Type B pancreatic cell (in vitro differentiated cells): Measurements from ENCODE around the gene RHEBL1. TPM values are rescaled to one million over a fixed set of nuclear protein-coding genes. Genes with fewer than 3 reads are reported as not detected.

Experiments used
- DNase-seq: peaks from one replicate; pipeline ENCODE4 v3.0.0; 2021; ENCODE audit warnings: mixed read lengths; ENCODE audit not compliant: unreplicated experiment; ENCODE audit errors: extremely low spot score
- H3K27ac Mint-ChIP-seq: 2 replicates; pipeline ENCODE4 v1.8.0; 2021; ENCODE audit warnings: mild to moderate bottlenecking, mixed read lengths
- H3K27me3 Mint-ChIP-seq: 2 replicates; pipeline ENCODE4 v1.8.0; 2021; ENCODE audit warnings: mixed read lengths
- H3K36me3 Mint-ChIP-seq: 2 replicates; pipeline ENCODE4 v1.8.0; 2021; ENCODE audit warnings: mixed read lengths
- H3K4me1 Mint-ChIP-seq: one replicate; pipeline ENCODE4 v1.8.0; 2021; ENCODE audit warnings: mixed read lengths; ENCODE audit not compliant: unreplicated experiment
- H3K4me3 Mint-ChIP-seq: 2 replicates; pipeline ENCODE4 v1.8.0; 2021; ENCODE audit warnings: mild to moderate bottlenecking, mixed read lengths
- H3K9me3 Mint-ChIP-seq: 2 replicates; pipeline ENCODE4 v1.8.0; 2021; ENCODE audit warnings: mixed read lengths
- total RNA-seq: library from RNA; stranded (reverse); gene quantifications from 2 replicates; pipeline ENCODE4 v1.2.1, GENCODE V29; 2021; ENCODE audit warnings: low replicate concordance
- TF ChIP-seq, protein P1 (sequence below): fragments of 200-600 bp; sonication (generic); conservative IDR thresholded peaks from 2 replicates; pipeline ENCODE4 v1.5.0; 2021; ENCODE audit warnings: antibody characterized with exemption, mild to moderate bottlenecking

The RHEBL1 gene
- total RNA-seq, 1 donor from 2014 or later = 1.8 TPM

GRCh38 chr12:49022558-49023178, 47.1 kb downstream of the RHEBL1 start:
- TF ChIP-seq, protein P1, sequence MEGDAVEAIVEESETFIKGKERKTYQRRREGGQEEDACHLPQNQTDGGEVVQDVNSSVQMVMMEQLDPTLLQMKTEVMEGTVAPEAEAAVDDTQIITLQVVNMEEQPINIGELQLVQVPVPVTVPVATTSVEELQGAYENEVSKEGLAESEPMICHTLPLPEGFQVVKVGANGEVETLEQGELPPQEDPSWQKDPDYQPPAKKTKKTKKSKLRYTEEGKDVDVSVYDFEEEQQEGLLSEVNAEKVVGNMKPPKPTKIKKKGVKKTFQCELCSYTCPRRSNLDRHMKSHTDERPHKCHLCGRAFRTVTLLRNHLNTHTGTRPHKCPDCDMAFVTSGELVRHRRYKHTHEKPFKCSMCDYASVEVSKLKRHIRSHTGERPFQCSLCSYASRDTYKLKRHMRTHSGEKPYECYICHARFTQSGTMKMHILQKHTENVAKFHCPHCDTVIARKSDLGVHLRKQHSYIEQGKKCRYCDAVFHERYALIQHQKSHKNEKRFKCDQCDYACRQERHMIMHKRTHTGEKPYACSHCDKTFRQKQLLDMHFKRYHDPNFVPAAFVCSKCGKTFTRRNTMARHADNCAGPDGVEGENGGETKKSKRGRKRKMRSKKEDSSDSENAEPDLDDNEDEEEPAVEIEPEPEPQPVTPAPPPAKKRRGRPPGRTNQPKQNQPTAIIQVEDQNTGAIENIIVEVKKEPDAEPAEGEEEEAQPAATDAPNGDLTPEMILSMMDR = no peak
- Mint-ChIP-seq H3K27ac (peak overlapping the region; percentile 11), H3K27me3 (no peaks in the 10 kb centered on the region), H3K36me3 (peaks cover 13% of the 10 kb centered on the region), H3K4me1 (peaks cover 14% of the 10 kb centered on the region), H3K9me3 (no peaks in the 10 kb centered on the region), H3K4me3 (no peak overlapping the region)
- DNase-seq = no peak

DNA sequence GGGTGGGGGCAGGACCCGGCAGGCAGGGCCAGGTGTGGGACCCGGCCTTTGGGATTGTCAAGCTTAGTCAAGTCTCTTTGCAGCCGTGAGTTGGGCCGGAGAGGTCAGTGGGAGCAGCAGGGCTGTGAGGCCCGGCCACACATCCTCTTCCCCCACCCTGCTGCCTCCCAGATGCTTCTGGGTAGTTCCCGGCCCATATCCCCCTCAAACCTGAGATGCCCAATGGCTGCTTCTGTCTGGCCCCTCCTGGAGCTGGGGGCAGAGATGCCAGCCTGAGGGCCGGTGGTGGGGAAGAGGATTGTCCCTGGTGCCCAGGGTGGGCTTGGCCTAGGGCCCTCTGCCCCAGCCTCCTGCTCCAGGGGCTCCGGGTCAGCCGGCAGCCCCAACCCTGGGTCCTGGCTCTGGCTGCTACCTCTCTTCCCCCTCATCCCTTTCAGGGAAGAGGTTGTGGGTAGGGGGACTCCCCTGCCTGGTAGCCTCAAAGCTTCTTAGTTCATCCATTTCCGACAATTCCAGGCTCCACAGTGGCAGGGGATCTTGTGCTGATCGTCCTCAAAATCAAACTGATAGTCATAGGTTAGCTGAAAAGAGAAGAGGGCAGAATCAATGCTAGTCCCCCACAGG, 48.4 kb downstream of the RHEBL1 start:
- H3K36me3 Mint-ChIP-seq = peaks cover 13% of the 10 kb centered on the region
- no peaks in the 10 kb centered on the region for H3K9me3 Mint-ChIP-seq
- H3K27me3 Mint-ChIP-seq = no peaks in the 10 kb centered on the region
- no peak overlapping the region for H3K27ac Mint-ChIP-seq
- DNase-seq = no peak
- TF ChIP-seq, protein P1 = no peak
- peaks cover 22% of the 10 kb centered on the region for H3K4me1 Mint-ChIP-seq
- no peak overlapping the region for H3K4me3 Mint-ChIP-seq

DNA sequence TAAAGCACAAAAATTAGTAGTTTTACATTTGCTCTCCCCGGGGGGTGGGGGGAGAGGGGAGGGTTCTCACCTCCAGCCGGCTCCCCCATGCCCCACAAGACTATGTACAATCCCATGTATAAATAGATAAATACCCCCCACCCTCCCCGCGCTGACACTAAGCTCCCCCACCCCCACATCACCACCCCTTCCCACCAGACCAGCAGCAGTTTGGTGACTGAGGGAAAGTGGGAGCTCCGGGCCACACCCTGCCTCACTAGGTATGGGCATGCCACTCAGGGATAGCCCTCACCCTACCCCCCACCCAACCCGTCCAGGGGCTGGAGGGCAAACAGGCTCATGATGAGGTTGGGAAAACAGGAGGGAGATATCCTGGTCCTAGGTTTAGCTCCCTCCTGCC, 49.3 kb downstream of the RHEBL1 start:
- TF ChIP-seq, protein P1 = no peak
- Mint-ChIP-seq H3K27me3 (no peaks in the 10 kb centered on the region), H3K4me1 (peaks cover 25% of the 10 kb centered on the region), H3K9me3 (no peaks in the 10 kb centered on the region), H3K4me3 (no peak overlapping the region), H3K36me3 (peaks cover 8% of the 10 kb centered on the region), H3K27ac (no peak overlapping the region)
- no peak for DNase-seq

DNA sequence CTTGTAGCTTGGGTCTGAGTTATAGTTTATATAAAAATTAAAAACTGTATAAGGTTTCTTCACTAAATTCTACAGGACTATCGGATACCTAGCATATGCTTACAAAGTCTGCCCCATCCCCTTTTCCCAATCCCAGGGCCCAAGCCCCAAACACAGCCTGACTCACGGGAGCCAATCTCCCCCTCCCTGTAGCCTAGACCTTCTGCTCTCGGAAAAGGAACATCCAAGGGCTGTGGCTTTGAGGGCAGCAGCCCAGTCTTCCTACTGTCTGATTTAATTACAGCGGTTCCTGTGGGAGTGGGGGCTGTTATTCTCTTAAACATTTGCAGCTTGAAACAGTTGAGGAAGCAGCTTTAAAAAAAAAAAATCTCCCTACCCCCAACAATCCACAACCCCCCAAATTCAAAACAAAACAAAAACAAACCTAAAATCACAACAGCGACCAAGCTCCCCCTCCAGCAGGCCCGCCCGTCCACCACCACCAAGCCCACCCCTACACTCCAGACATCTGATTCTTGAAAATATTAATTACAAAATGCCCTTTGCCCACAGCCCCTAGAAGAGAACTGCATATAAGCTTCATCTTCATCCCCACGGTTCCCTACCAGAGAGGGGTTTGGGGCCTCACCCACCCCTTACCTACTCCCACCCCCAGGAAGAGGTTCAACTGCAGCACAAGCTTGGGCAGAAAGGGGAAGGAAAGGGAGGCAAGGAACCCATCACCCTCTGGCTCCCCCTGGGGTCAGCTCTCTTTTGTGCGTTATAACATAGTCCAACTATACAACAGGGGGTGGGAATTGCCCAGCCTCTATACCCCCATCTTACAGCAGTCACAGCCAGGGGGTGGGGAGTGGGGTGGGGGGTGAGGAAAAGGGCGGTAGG, 50.1 kb downstream of the RHEBL1 start:
- peak overlapping the region; percentile 98 for H3K27ac Mint-ChIP-seq
- H3K4me1 Mint-ChIP-seq = peaks cover 30% of the 10 kb centered on the region
- H3K36me3 Mint-ChIP-seq = peaks cover 8% of the 10 kb centered on the region
- TF ChIP-seq, protein P1 = peak; percentile 52
- peak overlapping the region; percentile 96 for H3K4me3 Mint-ChIP-seq
- H3K27me3 Mint-ChIP-seq = no peaks in the 10 kb centered on the region
- no peaks in the 10 kb centered on the region for H3K9me3 Mint-ChIP-seq
- no peak for DNase-seq

- peaks cover 8% of the 10 kb centered on the region for H3K36me3 Mint-ChIP-seq
- TF ChIP-seq, protein P1 = no peak
- DNase-seq = no peak
- H3K4me1 Mint-ChIP-seq = peaks cover 31% of the 10 kb centered on the region
- H3K27me3 Mint-ChIP-seq = no peaks in the 10 kb centered on the region
- H3K9me3 Mint-ChIP-seq = no peaks in the 10 kb centered on the region
- peak overlapping the region; percentile 96 for H3K4me3 Mint-ChIP-seq
- peak overlapping the region; percentile 98 for H3K27ac Mint-ChIP-seq
These were observed 50.7 kb downstream of the RHEBL1 start for GRCh38 chr12:49019120-49019430.
